ENCODE results near the gene MAMSTR. TPM values are rescaled to one million over a fixed set of nuclear protein-coding genes. Genes with fewer than 3 reads are reported as not detected.

Gene MAMSTR
- total RNA-seq, 1 donor from 2014 or later, result 2.2 TPM

- DNase-seq (ENCODE audit: low spot score), result no peak
Measured at GRCh38 chr19:48663667-48664066, 55.9 kb downstream of the MAMSTR start.

Other genes starting within 250 kb of the MAMSTR start
- 5.1 TPM for gene LMTK3, start 207.9 kb downstream of the MAMSTR start, total RNA-seq
- gene SULT2B1, start 167.6 kb downstream of the MAMSTR start, total RNA-seq, result 1.6 TPM
- not detected for gene SPACA4, start 113.0 kb downstream of the MAMSTR start, total RNA-seq
- gene FAM83E, start 104.6 kb downstream of the MAMSTR start, total RNA-seq, result 12.7 TPM
- 1,575 TPM for gene RPL18, start 100.5 kb downstream of the MAMSTR start, total RNA-seq
- gene SPHK2, start 100.2 kb downstream of the MAMSTR start, total RNA-seq, result 27.6 TPM
- 12.7 TPM for gene DBP, start 82.3 kb downstream of the MAMSTR start, total RNA-seq
- 9.6 TPM for gene CA11, start 73.5 kb downstream of the MAMSTR start, total RNA-seq
- 1.0 TPM for gene NTN5, start 46.7 kb downstream of the MAMSTR start, total RNA-seq
- 35.4 TPM for gene FUT2, start 23.8 kb downstream of the MAMSTR start, total RNA-seq
- gene RASIP1, start 20.9 kb upstream of the MAMSTR start, total RNA-seq, result 21.2 TPM
- gene IZUMO1, start 27.2 kb upstream of the MAMSTR start, total RNA-seq, result 0.91 TPM
- 5.0 TPM for gene FUT1, start 32.9 kb upstream of the MAMSTR start, total RNA-seq
- gene FGF21, start 35.8 kb upstream of the MAMSTR start, total RNA-seq, result not detected
- gene BCAT2, start 91.3 kb upstream of the MAMSTR start, total RNA-seq, result 170 TPM
- gene HSD17B14, start 116.8 kb upstream of the MAMSTR start, total RNA-seq, result 24.4 TPM
- gene PLEKHA4, start 148.9 kb upstream of the MAMSTR start, total RNA-seq, result 23.0 TPM
- gene PPP1R15A, start 152.7 kb upstream of the MAMSTR start, total RNA-seq, result 56.2 TPM
- gene TULP2, start 179.0 kb upstream of the MAMSTR start, total RNA-seq, result not detected
- gene NUCB1, start 180.6 kb upstream of the MAMSTR start, total RNA-seq, result 232 TPM
- not detected for gene DHDH, start 214.0 kb upstream of the MAMSTR start, total RNA-seq
- gene BAX, start 235.2 kb upstream of the MAMSTR start, total RNA-seq, result 79.9 TPM
- gene FTL, start 245.6 kb upstream of the MAMSTR start, total RNA-seq, result 1,526 TPM

Measured in ureter (tissue), 1 donor.